GM21717 (cell line): Measurements from ENCODE around the gene B4GALNT4.
A peak's percentile ranks its signal among the peaks of the same experiment; 100 is the strongest.
"Not testable (repeated sequence)": the region's sequence is repeated elsewhere in the genome, so short reads cannot be mapped to it uniquely, and the experiment has no call there.

Experiments
- ATAC-seq: cut with Tn5 transposase; IDR thresholded peaks from one replicate; pipeline ENCODE4 v1.9.1; 2021; ENCODE audit warnings: mild to moderate bottlenecking, moderate library complexity; ENCODE audit not compliant: unreplicated experiment

The B4GALNT4 gene, protein sequence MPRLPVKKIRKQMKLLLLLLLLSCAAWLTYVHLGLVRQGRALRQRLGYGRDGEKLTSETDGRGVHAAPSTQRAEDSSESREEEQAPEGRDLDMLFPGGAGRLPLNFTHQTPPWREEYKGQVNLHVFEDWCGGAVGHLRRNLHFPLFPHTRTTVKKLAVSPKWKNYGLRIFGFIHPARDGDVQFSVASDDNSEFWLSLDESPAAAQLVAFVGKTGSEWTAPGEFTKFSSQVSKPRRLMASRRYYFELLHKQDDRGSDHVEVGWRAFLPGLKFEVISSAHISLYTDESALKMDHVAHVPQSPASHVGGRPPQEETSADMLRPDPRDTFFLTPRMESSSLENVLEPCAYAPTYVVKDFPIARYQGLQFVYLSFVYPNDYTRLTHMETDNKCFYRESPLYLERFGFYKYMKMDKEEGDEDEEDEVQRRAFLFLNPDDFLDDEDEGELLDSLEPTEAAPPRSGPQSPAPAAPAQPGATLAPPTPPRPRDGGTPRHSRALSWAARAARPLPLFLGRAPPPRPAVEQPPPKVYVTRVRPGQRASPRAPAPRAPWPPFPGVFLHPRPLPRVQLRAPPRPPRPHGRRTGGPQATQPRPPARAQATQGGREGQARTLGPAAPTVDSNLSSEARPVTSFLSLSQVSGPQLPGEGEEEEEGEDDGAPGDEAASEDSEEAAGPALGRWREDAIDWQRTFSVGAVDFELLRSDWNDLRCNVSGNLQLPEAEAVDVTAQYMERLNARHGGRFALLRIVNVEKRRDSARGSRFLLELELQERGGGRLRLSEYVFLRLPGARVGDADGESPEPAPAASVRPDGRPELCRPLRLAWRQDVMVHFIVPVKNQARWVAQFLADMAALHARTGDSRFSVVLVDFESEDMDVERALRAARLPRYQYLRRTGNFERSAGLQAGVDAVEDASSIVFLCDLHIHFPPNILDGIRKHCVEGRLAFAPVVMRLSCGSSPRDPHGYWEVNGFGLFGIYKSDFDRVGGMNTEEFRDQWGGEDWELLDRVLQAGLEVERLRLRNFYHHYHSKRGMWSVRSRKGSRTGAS

DNA sequence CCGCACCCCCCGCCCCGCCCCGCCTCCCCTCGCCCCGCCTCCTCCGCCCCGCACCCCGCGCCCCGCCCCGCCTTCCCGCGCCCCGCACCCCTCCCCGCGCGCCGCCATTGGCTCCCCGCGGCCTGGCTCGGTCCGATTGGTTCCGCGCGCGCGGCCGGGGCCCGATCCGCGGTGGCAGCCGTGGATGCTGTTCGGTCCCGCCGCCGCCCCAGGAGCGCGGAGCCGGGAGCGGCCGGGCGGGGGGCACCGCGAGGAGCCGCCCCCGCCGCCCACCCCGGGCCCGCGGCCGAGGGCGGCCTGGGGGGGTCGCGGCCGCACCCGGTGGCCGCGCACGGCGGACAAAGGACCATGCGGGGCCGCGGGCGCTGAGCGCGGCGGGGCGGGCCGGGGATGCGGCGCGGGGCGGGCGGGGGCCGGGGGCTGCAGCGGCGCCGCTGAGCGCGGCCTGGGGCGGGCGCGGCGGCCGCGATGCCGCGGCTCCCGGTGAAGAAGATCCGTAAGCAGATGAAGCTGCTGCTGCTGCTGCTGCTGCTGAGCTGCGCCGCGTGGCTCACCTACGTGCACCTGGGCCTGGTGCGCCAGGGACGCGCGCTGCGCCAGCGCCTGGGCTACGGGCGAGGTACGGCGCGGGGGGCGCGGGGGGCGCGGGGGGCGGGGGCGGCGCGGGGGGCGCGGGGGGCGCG lies at the start of gene B4GALNT4:
B4GALNT4 (plus strand) TSS at position 164 of the 683 bp plus-strand sequence; CDS start at position 469, 305 bp downstream.
- no peak for ATAC-seq

DNA sequence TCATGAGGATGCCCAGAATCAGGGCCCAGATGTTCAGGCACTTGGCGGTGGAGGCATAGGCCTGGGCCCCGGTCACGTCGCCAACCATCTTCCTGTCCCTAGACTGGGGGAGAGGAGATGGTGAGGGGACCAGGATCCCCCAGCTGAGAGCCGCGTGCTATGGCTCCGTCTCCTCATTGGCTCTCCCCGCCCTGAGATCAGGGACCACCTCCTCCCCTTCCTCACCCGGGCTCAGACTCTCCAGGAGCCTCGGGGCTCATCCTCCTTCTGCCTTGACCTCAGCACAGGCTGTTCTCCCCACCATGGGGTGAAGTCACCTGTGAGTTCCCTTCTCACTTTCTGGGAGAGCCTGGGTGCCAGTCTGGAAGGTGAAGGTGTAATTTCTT lies 49.4 kb upstream of the B4GALNT4 start:
- not testable (repeated sequence) for ATAC-seq

DNA sequence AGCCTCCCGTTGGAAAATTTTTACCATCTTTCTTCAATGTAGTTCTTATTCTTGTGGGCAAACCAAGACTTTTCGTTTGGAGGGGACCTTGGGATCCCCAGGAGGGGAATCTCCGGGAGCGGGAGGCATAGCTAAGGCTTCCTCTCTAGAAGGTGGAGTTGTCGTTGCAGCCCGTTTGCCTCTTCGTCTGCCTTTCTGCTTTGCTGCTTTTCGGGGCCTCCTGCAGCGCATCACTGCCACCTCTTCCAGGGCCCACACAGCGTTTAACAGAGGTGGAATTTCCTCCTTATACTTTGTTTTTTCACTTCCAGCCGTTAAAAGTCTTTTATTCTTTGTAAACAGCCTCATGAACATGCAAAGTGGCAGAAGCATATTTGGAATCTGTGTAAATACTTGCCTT lies 45.1 kb upstream of the B4GALNT4 start:
- no peak for ATAC-seq

DNA sequence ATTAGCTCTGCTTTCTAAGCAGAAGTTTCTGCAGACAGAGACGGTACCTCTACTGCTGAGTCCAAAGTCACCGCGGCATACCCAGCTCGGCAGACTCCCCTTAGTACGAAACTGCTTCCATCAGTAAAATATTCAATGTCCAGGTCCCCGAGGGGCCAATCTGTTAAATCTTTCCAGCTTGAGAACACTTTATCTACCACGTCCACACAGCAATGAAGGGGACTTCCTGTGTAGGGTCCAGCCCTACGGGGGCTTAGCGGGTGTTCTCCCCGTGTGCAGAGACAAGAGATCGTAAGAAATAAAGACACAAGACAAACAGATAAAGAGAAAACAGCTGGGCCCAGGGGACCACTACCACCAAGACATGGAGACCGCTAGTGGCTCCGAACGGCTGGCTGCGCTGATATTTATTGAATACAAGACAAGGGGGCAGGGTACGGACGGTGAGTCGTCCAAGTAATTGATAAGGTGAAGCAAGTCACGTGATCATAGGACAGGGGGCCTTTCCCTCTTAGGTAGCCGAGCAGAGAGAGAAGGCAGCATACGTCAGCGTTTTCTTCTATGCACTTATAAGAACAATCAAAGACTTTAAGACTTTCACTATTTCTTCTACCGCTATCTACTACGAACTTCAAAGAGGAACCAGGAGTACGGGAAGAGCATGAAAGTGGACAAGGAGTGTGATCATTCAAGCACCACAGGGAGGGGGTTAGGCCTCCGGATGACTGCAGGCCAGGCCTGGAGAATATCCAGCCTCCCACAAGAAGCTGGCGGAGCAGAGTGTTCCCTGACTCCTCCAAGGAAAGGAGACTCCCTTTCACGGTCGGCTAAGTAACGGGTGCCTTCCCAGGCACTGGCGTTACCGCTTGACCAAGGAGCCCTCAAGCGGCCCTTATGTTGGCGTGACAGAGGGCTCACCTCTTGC lies 44.4 kb upstream of the B4GALNT4 start:
- not testable (repeated sequence) for ATAC-seq

DNA sequence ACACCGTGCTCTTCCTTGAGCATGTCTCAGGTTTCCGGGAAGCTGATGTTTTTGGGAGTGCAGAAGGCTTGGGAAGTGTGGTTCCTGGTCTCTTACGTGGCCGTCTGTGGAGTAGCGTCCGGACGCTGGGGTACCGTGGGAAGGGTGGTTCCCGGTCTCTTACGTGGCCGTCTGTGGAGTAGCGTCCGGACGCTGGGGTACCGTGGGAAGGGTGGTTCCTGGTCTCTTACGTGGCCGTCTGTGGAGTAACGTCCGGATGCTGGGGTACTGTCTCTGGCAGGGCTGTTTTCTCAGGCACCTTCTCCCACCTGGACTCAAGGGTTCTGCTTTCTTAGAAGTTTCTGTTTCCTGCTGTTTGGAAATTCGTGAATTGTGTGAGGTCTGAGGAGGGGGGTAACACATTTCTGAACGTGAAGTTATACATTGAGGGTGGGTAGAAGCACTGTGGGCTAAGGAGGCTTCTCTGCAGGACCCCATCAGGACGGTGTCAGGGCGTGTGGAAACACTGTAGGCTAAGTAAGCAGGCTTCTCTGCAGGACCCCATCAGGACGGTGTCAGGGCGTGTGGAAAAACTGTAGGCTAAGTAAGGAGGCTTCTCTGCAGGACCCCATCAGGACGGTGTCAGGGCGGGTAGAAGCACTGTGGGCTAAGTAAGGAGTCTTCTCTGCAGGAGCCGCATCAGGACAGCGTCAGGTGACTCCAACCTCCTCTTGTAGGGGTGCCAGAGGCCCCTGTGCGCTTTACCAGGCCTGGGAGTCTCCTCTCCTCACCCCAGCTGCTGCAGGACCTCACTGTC lies 43.3 kb upstream of the B4GALNT4 start:
- no peak for ATAC-seq

DNA sequence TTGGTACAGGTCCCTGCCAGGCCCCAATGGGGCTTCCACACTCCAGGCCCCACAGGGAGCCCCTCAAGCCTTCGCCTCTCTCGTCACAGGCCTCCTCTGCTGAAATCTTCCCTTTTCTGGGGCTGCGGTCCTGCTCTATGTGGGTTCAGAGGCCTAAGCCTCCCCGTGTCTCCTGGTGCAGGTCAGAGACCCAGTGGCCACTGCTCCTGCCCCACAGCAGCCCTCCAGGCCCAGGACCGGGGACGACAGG lies 42.8 kb upstream of the B4GALNT4 start:
- no peak for ATAC-seq

DNA sequence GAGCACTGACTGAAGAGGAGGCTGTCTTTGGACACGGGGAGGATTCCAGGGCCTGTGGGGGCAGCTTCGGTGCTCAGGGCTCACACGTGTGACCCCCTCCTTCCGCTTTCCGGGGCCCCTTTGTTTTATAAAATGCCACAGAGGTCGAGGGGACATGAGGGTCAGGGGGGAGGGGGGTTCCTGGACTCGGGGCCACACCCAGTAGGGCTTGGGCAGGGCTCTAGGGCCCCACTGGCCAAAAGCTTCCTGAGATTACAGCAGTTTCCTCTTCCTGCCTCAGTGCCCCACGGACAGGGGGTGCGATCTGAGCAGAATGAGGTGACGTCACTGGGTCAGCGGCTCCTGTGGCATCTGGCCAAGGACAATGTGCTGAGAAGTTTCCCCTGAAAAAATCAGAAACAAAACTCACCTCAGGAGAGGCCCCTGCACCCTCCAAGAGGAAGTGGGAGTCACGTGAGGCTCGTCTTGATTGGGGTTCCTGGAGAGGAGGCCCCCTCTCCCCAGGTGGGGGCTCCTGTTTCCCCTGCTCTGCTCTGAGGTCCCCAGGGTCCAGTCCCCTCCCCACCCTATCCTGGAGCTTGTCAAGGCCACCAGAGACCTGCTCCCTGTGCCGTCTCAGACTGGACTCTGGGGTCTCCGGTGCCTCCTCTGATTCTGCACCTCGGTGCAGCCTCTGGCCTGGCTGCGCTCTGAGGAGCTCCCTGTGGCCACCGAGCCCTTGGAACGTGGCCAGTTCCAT lies 42.3 kb upstream of the B4GALNT4 start:
- peak; percentile 55 for ATAC-seq

DNA sequence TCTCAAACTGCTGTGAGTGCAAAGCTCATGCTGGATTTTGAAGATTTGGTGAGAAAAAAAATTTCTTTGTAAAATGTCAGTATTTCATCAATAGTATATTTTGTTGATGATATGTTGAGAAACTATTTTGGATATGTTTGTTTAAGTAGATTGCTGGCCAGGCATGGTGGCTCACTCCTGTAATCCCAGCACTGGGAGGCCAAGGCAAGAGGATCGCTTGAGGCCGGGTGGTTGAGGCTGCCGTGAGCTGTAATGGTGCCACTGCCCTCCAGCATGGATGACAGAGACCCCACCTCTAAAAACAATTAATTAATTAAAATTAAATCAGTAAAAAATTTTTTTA lies 41.7 kb upstream of the B4GALNT4 start:
- no peak for ATAC-seq

DNA sequence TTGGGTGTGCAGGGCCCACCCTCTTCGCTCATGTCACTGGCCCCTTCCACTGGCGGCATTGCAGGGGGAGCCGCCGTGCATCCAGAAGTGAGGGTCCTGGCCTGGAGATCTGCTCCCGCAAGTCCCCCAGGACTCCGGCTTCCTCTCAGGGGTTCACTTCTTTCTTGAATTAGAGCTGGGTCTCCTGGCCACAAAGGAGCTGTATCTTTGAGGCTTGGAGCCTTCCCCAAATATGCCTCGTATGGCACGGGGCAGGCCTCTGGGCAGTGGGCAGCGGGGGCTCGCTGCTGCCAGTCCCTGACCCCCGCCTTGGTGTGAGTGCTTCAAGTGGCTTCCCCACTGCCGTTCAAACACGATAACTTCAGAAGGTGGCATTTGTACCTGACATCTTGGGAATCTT lies 41.3 kb upstream of the B4GALNT4 start:
- ATAC-seq = no peak

DNA sequence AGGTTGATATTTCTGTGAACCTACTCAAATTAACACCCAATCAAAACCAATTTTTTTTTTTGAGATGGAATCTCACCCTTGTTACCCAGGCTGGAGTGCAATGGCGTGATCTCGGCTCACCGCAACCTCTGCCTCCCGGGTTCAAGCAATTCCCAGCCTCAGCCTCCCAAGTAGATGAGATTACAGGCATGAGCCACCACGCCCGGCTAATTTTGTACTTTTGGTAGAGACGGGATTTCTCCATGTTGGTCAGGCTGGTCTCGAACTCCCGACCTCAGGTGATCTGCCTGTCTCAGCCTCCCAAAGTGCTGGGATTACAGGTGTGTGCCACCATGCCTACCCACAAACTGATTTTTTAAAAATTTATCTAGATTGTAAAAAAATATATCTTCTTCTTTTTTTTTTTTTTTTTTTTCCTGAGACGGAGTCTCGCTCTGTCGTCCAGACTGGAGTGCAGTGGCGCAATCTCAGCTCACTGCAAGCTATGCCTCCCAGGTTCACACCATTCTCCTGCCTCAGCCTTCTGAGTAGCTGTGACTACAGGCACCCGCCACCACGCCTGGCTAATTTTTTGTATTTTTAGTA lies 40.7 kb upstream of the B4GALNT4 start:
- not testable (repeated sequence) for ATAC-seq

DNA sequence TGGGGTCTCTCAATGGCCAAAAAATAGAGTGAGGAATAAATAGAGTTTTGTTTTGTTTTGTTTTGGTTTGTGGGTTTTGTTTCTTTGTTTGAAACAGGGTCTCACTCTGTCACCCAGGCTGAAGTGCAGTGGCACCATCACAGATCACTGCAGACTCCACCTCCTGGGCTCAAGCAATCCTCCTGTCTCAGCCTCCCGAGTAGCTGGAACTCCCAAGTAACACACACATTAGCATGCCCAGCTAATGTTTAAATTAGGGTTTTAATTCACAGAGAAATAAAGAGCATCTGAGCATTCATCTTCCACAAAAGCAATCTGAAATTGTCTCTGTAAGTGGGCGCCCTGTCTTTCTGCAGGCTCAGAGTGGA lies 39.4 kb upstream of the B4GALNT4 start:
- ATAC-seq = no peak

DNA sequence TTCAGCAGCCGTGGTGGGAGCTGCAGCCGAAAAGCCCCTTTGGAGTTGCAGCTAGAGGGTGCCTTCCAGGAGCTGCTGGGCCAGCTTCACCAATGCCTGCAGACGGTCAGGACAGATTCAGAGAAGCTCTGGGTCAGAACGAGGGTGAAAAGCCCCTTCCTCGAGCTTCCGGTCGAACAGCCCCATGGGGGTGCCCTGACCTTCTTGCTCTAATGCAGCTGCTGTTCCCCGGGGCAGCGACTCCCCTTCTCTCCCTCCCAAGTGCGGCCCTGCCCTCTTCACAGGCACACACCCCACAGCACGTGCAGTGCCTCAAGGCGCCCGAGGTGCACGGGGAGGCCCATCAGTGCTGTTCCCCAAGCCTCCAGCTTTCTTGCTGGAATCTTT lies 39.0 kb upstream of the B4GALNT4 start:
- no peak for ATAC-seq

DNA sequence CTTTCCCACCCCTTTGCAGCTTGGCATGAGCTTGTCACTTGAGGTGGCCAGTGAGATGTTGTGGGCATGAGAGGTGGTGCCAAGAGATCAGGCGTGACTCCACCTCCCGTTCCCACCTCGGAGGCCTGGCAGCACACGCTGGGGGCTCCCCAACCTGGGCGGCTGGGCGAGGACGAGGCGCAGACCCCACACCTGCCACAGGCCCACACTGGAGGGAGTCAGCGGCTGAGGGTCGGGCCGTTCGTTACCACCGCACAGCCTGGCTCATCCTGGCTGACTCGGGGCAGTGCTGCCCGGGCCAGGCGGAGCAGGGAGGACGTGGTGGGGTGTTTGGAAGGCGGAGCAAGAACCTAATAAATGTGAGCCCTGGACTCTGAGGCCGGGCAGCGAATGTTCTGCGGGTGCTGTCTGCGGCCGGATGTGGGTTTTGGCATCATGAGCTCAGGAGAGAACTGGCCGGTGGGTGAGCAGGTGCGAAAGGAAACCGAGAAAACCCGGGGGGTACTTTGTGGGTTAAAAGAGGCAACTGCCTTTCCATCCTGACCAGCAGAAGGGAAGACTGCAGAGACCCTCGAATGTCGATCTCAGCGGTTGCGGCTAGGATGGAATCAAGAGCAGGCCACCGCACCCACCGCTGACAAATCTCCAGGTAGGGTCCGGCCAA lies 38.5 kb upstream of the B4GALNT4 start:
- no peak for ATAC-seq

DNA sequence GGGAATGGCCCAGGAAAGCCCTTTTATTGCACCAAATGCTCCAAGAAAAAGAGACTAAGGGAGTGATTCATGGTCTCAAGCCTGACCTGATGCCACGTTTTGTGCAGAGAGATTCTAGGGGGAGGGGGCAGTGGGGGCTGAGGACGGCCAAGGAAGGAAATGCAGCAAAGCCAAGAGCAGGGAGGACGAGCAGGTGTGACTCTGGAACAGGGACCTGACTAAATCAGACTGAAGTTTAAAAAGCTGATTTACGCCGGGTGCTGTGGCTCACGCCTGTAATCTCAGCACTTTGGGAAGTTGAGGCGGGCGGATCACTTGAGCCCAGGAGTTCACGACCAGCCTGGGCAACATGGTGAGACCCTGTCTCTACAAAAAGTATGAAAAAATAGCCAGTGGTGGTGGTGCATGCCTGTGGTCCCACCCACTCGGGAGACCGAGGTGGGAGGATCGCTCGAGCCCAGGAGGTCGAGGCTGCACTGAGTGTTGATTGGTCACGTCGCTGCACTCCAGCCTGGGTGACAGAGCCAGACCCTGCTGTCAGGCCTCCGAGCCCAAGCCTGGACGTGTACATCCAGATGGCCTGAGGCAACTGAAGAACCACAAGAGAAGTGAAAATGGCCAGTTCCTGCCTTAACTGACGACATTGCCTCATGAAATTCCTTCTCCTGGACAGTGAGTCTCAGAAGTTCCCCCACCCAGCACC lies 37.8 kb upstream of the B4GALNT4 start:
- no peak for ATAC-seq

DNA sequence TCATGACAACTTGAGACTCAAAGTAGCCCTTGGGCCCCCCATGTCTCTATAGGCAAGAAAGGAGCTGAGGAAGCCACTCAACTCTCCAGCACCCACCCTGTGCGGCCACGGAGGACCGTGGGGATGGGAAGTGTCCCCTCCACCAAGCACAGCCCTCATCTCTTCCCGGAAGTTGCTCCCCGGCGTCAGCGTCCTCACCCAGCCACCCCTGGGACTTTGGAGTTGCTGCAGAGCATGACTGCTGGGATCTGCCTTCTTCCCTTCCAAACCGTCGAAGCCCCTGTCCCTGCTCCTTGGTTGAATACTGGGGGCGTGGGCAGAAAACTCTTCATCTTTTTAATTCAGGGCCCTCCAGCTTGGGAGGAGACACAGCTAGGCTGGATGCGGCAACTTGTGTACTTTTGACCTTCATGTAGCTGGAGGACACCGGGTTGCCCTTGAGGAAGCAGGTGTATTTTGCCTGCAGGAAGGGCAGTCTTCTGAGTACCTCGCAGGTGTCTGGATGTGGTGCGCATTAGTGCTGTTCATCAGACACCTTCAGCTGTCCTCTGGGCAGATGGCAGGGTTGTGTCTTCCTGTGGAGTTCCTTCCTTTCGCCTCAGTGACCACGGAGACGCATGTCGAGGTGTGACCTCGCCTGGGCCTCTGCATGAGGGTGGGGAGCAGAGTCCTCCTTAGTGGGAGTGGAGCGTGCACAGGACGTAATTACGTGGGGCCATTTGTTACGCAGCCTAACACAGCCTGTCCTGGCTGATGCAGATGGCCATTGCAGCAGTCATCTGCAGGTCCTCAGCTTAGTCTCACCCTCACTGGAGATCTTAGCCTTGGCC lies 36.4 kb upstream of the B4GALNT4 start:
- ATAC-seq = no peak

DNA sequence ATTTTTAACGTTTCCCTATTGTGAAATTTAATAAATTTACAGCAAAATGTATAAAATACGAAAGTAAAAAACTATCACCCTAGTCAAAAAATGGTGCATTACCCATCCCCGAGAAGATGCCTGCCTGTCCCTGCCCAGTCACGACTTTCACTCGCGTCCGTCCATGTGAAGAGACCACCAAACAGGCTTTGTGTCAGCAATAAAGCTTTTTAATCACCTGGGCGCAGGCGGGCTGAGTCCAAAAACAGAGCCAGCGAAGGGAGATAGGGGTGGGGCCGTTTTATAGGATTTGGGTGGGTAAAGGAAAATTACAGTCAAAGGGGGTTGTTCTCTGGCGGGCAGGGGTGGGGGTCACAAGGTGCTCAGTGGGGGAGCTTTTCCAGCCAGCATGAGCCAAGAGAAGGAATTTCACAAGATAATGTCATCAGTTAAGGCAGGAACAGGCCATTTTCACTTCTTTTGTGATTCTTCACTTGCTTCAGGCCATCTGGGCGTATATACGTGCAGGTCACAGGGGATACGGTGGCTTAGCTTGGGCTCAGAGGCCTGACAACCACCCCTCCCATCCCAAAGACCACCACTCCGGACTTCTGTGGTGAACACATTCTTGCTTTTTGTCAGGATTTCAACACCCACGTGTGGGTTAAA lies 35.6 kb upstream of the B4GALNT4 start:
- not testable (repeated sequence) for ATAC-seq
